ENCODE measurements around the gene DNAJC16.
"Not testable (repeated sequence)": the region's sequence is repeated elsewhere in the genome, so short reads cannot be mapped to it uniquely, and the experiment has no call there.

DNAJC16 gene

GRCh38 chr1:15526490-15527339 lies at the start of gene DNAJC16:
TSS of gene DNAJC16 (plus strand) at chr1:15526848. CDS start at chr1:15529106, 2,258 bp downstream.
- no peaks in the 10 kb centered on the region for H3K36me3 ChIP-seq (ENCODE audit: control insufficient read depth in 2 of 2, insufficient read depth in 2 of 2, low read length in 2 of 2)
- no peaks in the 10 kb centered on the region for H3K27me3 ChIP-seq (ENCODE audit: control insufficient read depth in 1 of 2, insufficient read depth in 2 of 2, low read length in 2 of 2)
- H3K4me3 ChIP-seq (ENCODE audit: low read length in 2 of 2) = peak within 1 kb of the TSS; percentile 68 to 80
- H3K27ac ChIP-seq (ENCODE audit: low read length) = peak within 1 kb of the TSS; percentile 94
- H3K9me3 ChIP-seq (ENCODE audit: control insufficient read depth in 2 of 2, low read length in 2 of 2) = no peaks in the 10 kb centered on the region
- H3K9ac ChIP-seq (ENCODE audit: low read length in 2 of 2) = peak within 1 kb of the TSS; percentile 84 to 86
- peaks cover 21% of the 10 kb centered on the region for H3K4me1 ChIP-seq (ENCODE audit: control insufficient read depth, insufficient read depth, low read length)

GRCh38 chr1:15476927-15477326 lies 49.7 kb upstream of the DNAJC16 start:
- Histone ChIP-seq H3K9ac (ENCODE audit: low read length in 2 of 2) (no peak overlapping the region), H3K27ac (ENCODE audit: low read length) (no peak overlapping the region), H3K36me3 (ENCODE audit: control insufficient read depth in 2 of 2, insufficient read depth in 2 of 2, low read length in 2 of 2) (no peaks in the 10 kb centered on the region), H3K4me1 (ENCODE audit: control insufficient read depth, insufficient read depth, low read length) (no peaks in the 10 kb centered on the region), H3K27me3 (ENCODE audit: control insufficient read depth in 1 of 2, insufficient read depth in 2 of 2, low read length in 2 of 2) (no peaks in the 10 kb centered on the region), H3K9me3 (ENCODE audit: control insufficient read depth in 2 of 2, low read length in 2 of 2) (no peaks in the 10 kb centered on the region), H3K4me3 (ENCODE audit: low read length in 2 of 2) (no peak overlapping the region)

- Histone ChIP-seq H3K9ac (ENCODE audit: low read length in 2 of 2) (no peak overlapping the region), H3K27ac (ENCODE audit: low read length) (no peak overlapping the region), H3K9me3 (ENCODE audit: control insufficient read depth in 2 of 2, low read length in 2 of 2) (no peaks in the 10 kb centered on the region), H3K36me3 (ENCODE audit: control insufficient read depth in 2 of 2, insufficient read depth in 2 of 2, low read length in 2 of 2) (no peaks in the 10 kb centered on the region), H3K27me3 (ENCODE audit: control insufficient read depth in 1 of 2, insufficient read depth in 2 of 2, low read length in 2 of 2) (no peaks in the 10 kb centered on the region), H3K4me1 (ENCODE audit: control insufficient read depth, insufficient read depth, low read length) (no peaks in the 10 kb centered on the region), H3K4me3 (ENCODE audit: low read length in 2 of 2) (no peak overlapping the region)
Observed at GRCh38 chr1:15477646-15478212, 48.9 kb upstream of the DNAJC16 start.

- Histone ChIP-seq H3K27ac (ENCODE audit: low read length) (no peak overlapping the region), H3K27me3 (ENCODE audit: control insufficient read depth in 1 of 2, insufficient read depth in 2 of 2, low read length in 2 of 2) (no peaks in the 10 kb centered on the region), H3K36me3 (ENCODE audit: control insufficient read depth in 2 of 2, insufficient read depth in 2 of 2, low read length in 2 of 2) (no peaks in the 10 kb centered on the region), H3K4me1 (ENCODE audit: control insufficient read depth, insufficient read depth, low read length) (no peaks in the 10 kb centered on the region), H3K9me3 (ENCODE audit: control insufficient read depth in 2 of 2, low read length in 2 of 2) (no peaks in the 10 kb centered on the region), H3K4me3 (ENCODE audit: low read length in 2 of 2) (no peak overlapping the region), H3K9ac (ENCODE audit: low read length in 2 of 2) (no peak overlapping the region)
Observed at GRCh38 chr1:15479654-15480347, 46.8 kb upstream of the DNAJC16 start.

GRCh38 chr1:15482455-15482854 lies 44.2 kb upstream of the DNAJC16 start:
- H3K4me1 ChIP-seq (ENCODE audit: control insufficient read depth, insufficient read depth, low read length); H3K4me3 ChIP-seq (ENCODE audit: low read length in 2 of 2); H3K9ac ChIP-seq (ENCODE audit: low read length in 2 of 2); H3K27ac ChIP-seq (ENCODE audit: low read length); H3K27me3 ChIP-seq (ENCODE audit: control insufficient read depth in 1 of 2, insufficient read depth in 2 of 2, low read length in 2 of 2); H3K36me3 ChIP-seq (ENCODE audit: control insufficient read depth in 2 of 2, insufficient read depth in 2 of 2, low read length in 2 of 2); H3K9me3 ChIP-seq (ENCODE audit: control insufficient read depth in 2 of 2, low read length in 2 of 2): not testable (repeated sequence)

GRCh38 chr1:15482983-15483543 lies 43.6 kb upstream of the DNAJC16 start:
- H3K9me3 ChIP-seq (ENCODE audit: control insufficient read depth in 2 of 2, low read length in 2 of 2); H3K36me3 ChIP-seq (ENCODE audit: control insufficient read depth in 2 of 2, insufficient read depth in 2 of 2, low read length in 2 of 2); H3K27ac ChIP-seq (ENCODE audit: low read length); H3K4me1 ChIP-seq (ENCODE audit: control insufficient read depth, insufficient read depth, low read length); H3K27me3 ChIP-seq (ENCODE audit: control insufficient read depth in 1 of 2, insufficient read depth in 2 of 2, low read length in 2 of 2); H3K4me3 ChIP-seq (ENCODE audit: low read length in 2 of 2); H3K9ac ChIP-seq (ENCODE audit: low read length in 2 of 2): not testable (repeated sequence)

GRCh38 chr1:15483971-15484370 lies 42.7 kb upstream of the DNAJC16 start:
- Histone ChIP-seq H3K4me3 (ENCODE audit: low read length in 2 of 2) (no peak overlapping the region), H3K27ac (ENCODE audit: low read length) (no peak overlapping the region), H3K4me1 (ENCODE audit: control insufficient read depth, insufficient read depth, low read length) (peaks cover under 1% of the 10 kb centered on the region), H3K9me3 (ENCODE audit: control insufficient read depth in 2 of 2, low read length in 2 of 2) (no peaks in the 10 kb centered on the region), H3K9ac (ENCODE audit: low read length in 2 of 2) (no peak overlapping the region), H3K36me3 (ENCODE audit: control insufficient read depth in 2 of 2, insufficient read depth in 2 of 2, low read length in 2 of 2) (peaks cover 0 to 4% of the 10 kb centered on the region in 2 donors), H3K27me3 (ENCODE audit: control insufficient read depth in 1 of 2, insufficient read depth in 2 of 2, low read length in 2 of 2) (no peaks in the 10 kb centered on the region)

GRCh38 chr1:15484443-15484842 lies 42.2 kb upstream of the DNAJC16 start:
- H3K4me1 ChIP-seq (ENCODE audit: control insufficient read depth, insufficient read depth, low read length); H3K4me3 ChIP-seq (ENCODE audit: low read length in 2 of 2); H3K36me3 ChIP-seq (ENCODE audit: control insufficient read depth in 2 of 2, insufficient read depth in 2 of 2, low read length in 2 of 2); H3K9ac ChIP-seq (ENCODE audit: low read length in 2 of 2); H3K9me3 ChIP-seq (ENCODE audit: control insufficient read depth in 2 of 2, low read length in 2 of 2); H3K27ac ChIP-seq (ENCODE audit: low read length); H3K27me3 ChIP-seq (ENCODE audit: control insufficient read depth in 1 of 2, insufficient read depth in 2 of 2, low read length in 2 of 2): not testable (repeated sequence)

GRCh38 chr1:15485636-15486035 lies 41.0 kb upstream of the DNAJC16 start:
- no peak overlapping the region for H3K4me3 ChIP-seq (ENCODE audit: low read length in 2 of 2)
- H3K4me1 ChIP-seq (ENCODE audit: control insufficient read depth, insufficient read depth, low read length) = peaks cover 7% of the 10 kb centered on the region
- H3K36me3 ChIP-seq (ENCODE audit: control insufficient read depth in 2 of 2, insufficient read depth in 2 of 2, low read length in 2 of 2) = peaks cover 0 to 4% of the 10 kb centered on the region in 2 donors
- H3K9me3 ChIP-seq (ENCODE audit: control insufficient read depth in 2 of 2, low read length in 2 of 2) = no peaks in the 10 kb centered on the region
- H3K9ac ChIP-seq (ENCODE audit: low read length in 2 of 2) = no peak overlapping the region
- H3K27ac ChIP-seq (ENCODE audit: low read length) = no peak overlapping the region
- no peaks in the 10 kb centered on the region for H3K27me3 ChIP-seq (ENCODE audit: control insufficient read depth in 1 of 2, insufficient read depth in 2 of 2, low read length in 2 of 2)

GRCh38 chr1:15486844-15487610 lies 39.6 kb upstream of the DNAJC16 start:
- H3K4me1 ChIP-seq (ENCODE audit: control insufficient read depth, insufficient read depth, low read length); H3K36me3 ChIP-seq (ENCODE audit: control insufficient read depth in 2 of 2, insufficient read depth in 2 of 2, low read length in 2 of 2); H3K4me3 ChIP-seq (ENCODE audit: low read length in 2 of 2); H3K27me3 ChIP-seq (ENCODE audit: control insufficient read depth in 1 of 2, insufficient read depth in 2 of 2, low read length in 2 of 2); H3K9me3 ChIP-seq (ENCODE audit: control insufficient read depth in 2 of 2, low read length in 2 of 2); H3K27ac ChIP-seq (ENCODE audit: low read length); H3K9ac ChIP-seq (ENCODE audit: low read length in 2 of 2): not testable (repeated sequence)
